LNCAP (cell line): Measurements from ENCODE around the gene ACKR1.

Source experiments
- CTCF ChIP-seq: fragments of 450-650 bp; IDR thresholded peaks from 2 replicates; pipeline ENCODE4 v1.5.1; 2017; ENCODE audit warnings: mild to moderate bottlenecking

The ACKR1 gene

GRCh38 chr1:159203610-159204009 lies 1.1 kb upstream of the ACKR1 start:
- TF ChIP-seq CTCF: no peak

GRCh38 chr1:159205225-159205624 lies 550 bp downstream of the ACKR1 start:
- no peak for TF ChIP-seq CTCF

- no peak for TF ChIP-seq CTCF
Measured at GRCh38 chr1:159206110-159206509, 1.4 kb downstream of the ACKR1 start.

- TF ChIP-seq CTCF: no peak
Measured at GRCh38 chr1:159207080-159207479, 2.4 kb downstream of the ACKR1 start.

- no peak for TF ChIP-seq CTCF
Measured at GRCh38 chr1:159207774-159208173, 3.1 kb downstream of the ACKR1 start.

- TF ChIP-seq CTCF: no peak
Measured at GRCh38 chr1:159208175-159208825, 3.6 kb downstream of the ACKR1 start.

- no peak for TF ChIP-seq CTCF
Measured at GRCh38 chr1:159209061-159209460, 4.4 kb downstream of the ACKR1 start.
